ENCODE measurements around the gene SLC7A5.
A peak's percentile ranks its signal among the peaks of the same experiment; 100 is the strongest.
"Not testable (repeated sequence)": the region's sequence is repeated elsewhere in the genome, so short reads cannot be mapped to it uniquely, and the experiment has no call there.

The SLC7A5 gene

GRCh38 chr16:87794485-87795078 lies 74.7 kb downstream of the SLC7A5 start:
- DNase-seq (ENCODE audit: low read depth in 2 of 2): no peak

- DNase-seq (ENCODE audit: low read depth in 2 of 2): no peak
These were observed 77.1 kb downstream of the SLC7A5 start for GRCh38 chr16:87792205-87792565.

- no peak for DNase-seq (ENCODE audit: low read depth in 2 of 2)
These were observed 77.8 kb downstream of the SLC7A5 start for GRCh38 chr16:87791295-87792204.

GRCh38 chr16:87790292-87791100 lies 78.8 kb downstream of the SLC7A5 start:
- DNase-seq (ENCODE audit: low read depth in 2 of 2): no peak

- no peak for DNase-seq (ENCODE audit: low read depth in 2 of 2)
These were observed 79.6 kb downstream of the SLC7A5 start for GRCh38 chr16:87789437-87790291.

GRCh38 chr16:87788730-87789436 lies 80.4 kb downstream of the SLC7A5 start:
- not testable (repeated sequence) for DNase-seq (ENCODE audit: low read depth in 2 of 2)

- DNase-seq (ENCODE audit: low read depth in 2 of 2): not testable (repeated sequence)
These were observed 81.7 kb downstream of the SLC7A5 start for GRCh38 chr16:87787451-87788091.

GRCh38 chr16:87784812-87785211 lies 84.5 kb downstream of the SLC7A5 start:
- no peak for DNase-seq (ENCODE audit: low read depth in 2 of 2)

GRCh38 chr16:87782033-87782432 lies 87.3 kb downstream of the SLC7A5 start:
- DNase-seq (ENCODE audit: low read depth in 2 of 2): no peak

GRCh38 chr16:87780385-87780989 lies 88.8 kb downstream of the SLC7A5 start:
- peak in 1 of 2 donors; percentile 13 for DNase-seq (ENCODE audit: low read depth in 2 of 2)
